Smooth muscle cell (in vitro differentiated cells): Measurements from ENCODE around the gene PATE3. TPM values are rescaled to one million over a fixed set of nuclear protein-coding genes. Genes with fewer than 3 reads are reported as not detected.

Experiments used
- polyA plus RNA-seq: library from polyadenylated mRNA; unstranded; fragments of >200 nt; fragmentation: Nextera tagmentation; extraction: Ambion mirVana; gene quantifications from 2 replicates; pipeline ENCODE4 v1.2.1, GENCODE V29; 2016
- total RNA-seq: library from RNA; depleted of rRNA; stranded (reverse); fragments of >200 nt; gene quantifications from 2 replicates; pipeline ENCODE4 v1.2.3, GENCODE V29; 2014

The PATE3 gene
- total and polyA plus RNA-seq, 2 experiments from 2014 or later = not detected

Other genes with a start within 250 kb of the PATE3 start
- gene EI24, start 218.7 kb upstream of the PATE3 start, total RNA-seq = 124 and 130 TPM in 2 replicates
- gene EI24, start 218.7 kb upstream of the PATE3 start, polyA plus RNA-seq = 154 and 158 TPM in 2 replicates
- 241 and 302 TPM in 2 replicates for gene STT3A, start 195.3 kb upstream of the PATE3 start, total RNA-seq
- 184 and 216 TPM in 2 replicates for gene STT3A, start 195.3 kb upstream of the PATE3 start, polyA plus RNA-seq
- gene CHEK1, start 163.0 kb upstream of the PATE3 start, total RNA-seq = 24.5 and 27.6 TPM in 2 replicates
- gene CHEK1, start 163.0 kb upstream of the PATE3 start, polyA plus RNA-seq = 18.3 and 18.4 TPM in 2 replicates
- not detected in 2 replicates for gene ACRV1, start 107.3 kb upstream of the PATE3 start, total RNA-seq
- gene ACRV1, start 107.3 kb upstream of the PATE3 start, polyA plus RNA-seq = 0.25 and 0.37 TPM in 2 replicates
- not detected in 2 replicates for gene PATE1, start 41.8 kb upstream of the PATE3 start, total RNA-seq
- gene PATE1, start 41.8 kb upstream of the PATE3 start, polyA plus RNA-seq = not detected in 2 replicates
- not detected in 2 replicates for gene PATE2, start 9.3 kb upstream of the PATE3 start, total RNA-seq
- 0.37 TPM in 1 of 2 replicates, not detected in the other for gene PATE2, start 9.3 kb upstream of the PATE3 start, polyA plus RNA-seq
- gene PATE4, start 45.2 kb downstream of the PATE3 start, total RNA-seq = not detected in 2 replicates
- gene PATE4, start 45.2 kb downstream of the PATE3 start, polyA plus RNA-seq = not detected in 2 replicates
- gene HYLS1, start 99.5 kb downstream of the PATE3 start, total RNA-seq = 2.3 and 6.4 TPM in 2 replicates
- 2.6 and 4.1 TPM in 2 replicates for gene HYLS1, start 99.5 kb downstream of the PATE3 start, polyA plus RNA-seq
- 10.9 and 20.3 TPM in 2 replicates for gene PUS3, start 115.1 kb downstream of the PATE3 start, total RNA-seq
- 9.9 and 12.2 TPM in 2 replicates for gene PUS3, start 115.1 kb downstream of the PATE3 start, polyA plus RNA-seq
- 0.09 TPM in 1 of 2 replicates, not detected in the other for gene DDX25, start 116.4 kb downstream of the PATE3 start, total RNA-seq
- 0.12 TPM in 1 of 2 replicates, not detected in the other for gene DDX25, start 116.4 kb downstream of the PATE3 start, polyA plus RNA-seq
- not detected in 2 replicates for gene VSIG10L2, start 157.9 kb downstream of the PATE3 start, total RNA-seq
- gene VSIG10L2, start 157.9 kb downstream of the PATE3 start, polyA plus RNA-seq = not detected in 2 replicates